GM12873 (cell line): ENCODE measurements around the gene DUOX1.

Experiments used
- TF ChIP-seq, protein P1 (sequence below): IDR thresholded peaks from 2 replicates; pipeline ENCODE4 v1.5.1; 2012; ENCODE audit warnings: low read depth, mild to moderate bottlenecking, moderate library complexity, low read length, control low read depth; ENCODE audit not compliant: insufficient read depth; ENCODE audit errors: missing control alignments

The DUOX1 gene

DNA sequence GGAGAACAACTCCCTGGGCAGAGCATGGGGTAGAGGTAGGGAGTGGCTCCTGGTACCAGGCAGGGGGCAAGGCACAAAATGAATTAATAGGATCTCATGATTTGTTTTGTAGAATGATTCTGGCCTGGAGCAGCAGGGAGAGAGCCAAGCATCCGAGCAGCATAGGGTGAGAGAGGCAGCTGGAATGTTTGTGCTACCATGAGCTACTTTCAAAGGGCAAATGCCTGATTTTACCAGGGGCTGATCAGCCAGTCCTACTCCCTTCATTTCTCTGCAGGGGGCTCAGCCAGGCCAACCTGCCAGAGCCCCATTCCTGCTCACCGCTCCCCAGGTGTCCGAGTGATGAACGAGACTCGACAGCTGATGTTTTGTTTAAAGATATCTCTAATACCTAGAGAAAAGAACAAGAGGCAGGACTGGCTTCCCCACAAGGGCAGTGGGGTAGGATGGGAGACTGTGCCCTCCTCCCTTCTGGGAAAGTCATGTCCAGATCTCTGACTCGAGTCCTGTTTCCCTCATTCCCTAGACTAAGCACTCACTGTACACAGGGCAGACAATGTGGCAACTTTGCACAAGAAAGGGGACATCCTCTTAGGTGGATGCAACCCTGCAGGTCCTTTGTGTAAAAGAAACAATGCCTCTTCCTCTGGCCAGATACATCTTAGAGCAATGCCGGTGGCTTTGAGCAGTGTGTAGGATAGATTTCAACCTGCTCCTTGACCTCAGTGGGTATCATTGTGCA lies 28.7 kb upstream of the DUOX1 start:
- TF ChIP-seq, protein P1, sequence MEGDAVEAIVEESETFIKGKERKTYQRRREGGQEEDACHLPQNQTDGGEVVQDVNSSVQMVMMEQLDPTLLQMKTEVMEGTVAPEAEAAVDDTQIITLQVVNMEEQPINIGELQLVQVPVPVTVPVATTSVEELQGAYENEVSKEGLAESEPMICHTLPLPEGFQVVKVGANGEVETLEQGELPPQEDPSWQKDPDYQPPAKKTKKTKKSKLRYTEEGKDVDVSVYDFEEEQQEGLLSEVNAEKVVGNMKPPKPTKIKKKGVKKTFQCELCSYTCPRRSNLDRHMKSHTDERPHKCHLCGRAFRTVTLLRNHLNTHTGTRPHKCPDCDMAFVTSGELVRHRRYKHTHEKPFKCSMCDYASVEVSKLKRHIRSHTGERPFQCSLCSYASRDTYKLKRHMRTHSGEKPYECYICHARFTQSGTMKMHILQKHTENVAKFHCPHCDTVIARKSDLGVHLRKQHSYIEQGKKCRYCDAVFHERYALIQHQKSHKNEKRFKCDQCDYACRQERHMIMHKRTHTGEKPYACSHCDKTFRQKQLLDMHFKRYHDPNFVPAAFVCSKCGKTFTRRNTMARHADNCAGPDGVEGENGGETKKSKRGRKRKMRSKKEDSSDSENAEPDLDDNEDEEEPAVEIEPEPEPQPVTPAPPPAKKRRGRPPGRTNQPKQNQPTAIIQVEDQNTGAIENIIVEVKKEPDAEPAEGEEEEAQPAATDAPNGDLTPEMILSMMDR = no peak

DNA sequence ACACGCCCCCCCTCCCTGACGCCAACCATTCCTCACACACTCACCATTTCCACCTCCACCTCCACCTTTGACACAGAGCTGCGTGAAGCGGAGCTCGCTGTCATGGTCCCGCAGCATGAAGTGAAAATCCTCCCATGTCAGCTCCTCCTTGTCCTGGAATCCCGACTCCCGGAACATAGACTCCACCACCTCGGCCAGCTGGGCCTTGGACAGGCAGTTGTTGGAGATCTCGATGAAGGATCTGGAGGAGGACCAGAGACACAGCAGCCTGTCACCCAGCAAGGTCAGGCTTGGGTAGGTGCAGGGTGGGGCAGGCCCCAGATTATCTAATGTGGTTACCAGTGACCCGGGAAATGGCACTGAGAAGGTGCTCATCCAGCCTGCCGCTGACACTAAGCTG lies 28.0 kb upstream of the DUOX1 start:
- TF ChIP-seq, protein P1 = no peak

DNA sequence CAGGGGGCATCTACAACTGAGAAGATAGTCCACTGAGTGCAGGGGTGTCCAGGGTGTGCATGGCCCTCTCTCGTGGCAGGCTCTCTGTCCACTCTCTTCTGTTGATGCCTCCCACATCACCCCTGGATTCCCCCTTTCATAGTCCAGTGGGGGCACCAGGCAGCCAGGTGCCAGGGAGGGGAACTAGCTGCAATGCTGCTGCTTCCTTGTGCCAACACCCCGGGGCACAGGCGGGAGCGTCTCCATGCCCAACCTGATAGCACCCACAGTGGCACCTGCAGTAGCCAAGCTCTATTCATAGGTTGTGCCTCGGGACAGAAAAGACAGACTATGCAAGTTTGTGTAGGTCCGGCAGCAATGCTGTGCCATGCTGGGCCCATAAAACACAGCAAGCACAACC lies 27.6 kb upstream of the DUOX1 start:
- TF ChIP-seq, protein P1 = no peak

DNA sequence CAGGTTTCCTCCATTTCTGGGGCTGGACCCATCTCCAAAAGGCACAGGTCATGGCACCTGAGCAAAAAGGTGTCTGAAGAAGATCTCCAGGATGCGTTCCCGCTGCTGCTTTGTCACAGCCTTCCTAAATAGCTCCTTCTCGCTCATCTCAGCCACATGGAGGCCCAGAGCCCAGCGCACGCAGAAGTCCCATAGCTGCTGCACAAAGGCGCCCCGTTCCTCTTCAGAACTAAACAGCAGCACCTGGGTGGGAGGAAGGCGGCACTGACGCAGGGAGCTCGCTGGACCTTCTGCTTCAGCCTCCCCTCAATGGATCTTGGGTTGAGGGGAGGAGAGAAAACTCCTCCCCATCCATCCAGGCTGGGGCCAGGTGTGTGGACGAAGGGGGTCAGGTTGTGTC lies 24.2 kb upstream of the DUOX1 start:
- TF ChIP-seq, protein P1 = no peak

DNA sequence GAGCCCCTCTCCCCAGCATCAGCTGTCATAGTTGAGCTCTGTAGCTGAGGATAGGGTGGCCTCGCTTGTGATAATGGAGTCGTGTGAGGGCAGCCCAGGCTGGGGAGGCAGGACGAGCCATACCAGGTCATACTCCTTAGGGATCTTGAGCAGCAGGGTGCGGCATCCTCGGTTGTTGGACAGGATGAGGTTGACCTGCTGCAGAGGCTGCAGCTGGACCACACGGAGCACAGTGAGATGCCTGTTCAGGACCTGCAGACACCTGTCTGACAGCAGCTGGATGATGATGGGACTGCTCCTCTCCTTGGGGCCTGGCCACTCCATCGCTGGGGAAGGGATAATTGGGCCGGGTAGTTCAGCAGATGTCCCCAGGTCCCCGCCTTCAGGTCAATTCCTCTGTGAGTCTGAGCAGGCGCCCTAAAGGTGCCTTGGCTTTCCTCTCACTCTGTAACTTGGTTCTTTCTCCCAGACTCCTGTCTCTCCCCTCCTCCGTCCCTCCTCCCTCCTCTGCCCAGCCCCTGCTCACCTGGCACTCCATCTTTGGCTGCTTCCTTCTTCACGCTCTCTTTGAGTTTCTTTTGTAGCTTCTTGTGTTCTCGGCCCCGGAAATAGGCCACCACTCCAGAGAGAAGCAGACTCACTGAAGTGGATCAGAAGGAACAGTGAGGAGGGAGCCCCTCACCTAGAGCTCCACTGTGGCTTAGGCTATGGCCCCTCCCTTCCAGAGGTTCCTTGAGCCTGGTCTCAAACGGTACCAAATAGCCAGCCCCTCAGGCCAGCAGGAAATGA lies 23.6 kb upstream of the DUOX1 start:
- TF ChIP-seq, protein P1 = no peak

DNA sequence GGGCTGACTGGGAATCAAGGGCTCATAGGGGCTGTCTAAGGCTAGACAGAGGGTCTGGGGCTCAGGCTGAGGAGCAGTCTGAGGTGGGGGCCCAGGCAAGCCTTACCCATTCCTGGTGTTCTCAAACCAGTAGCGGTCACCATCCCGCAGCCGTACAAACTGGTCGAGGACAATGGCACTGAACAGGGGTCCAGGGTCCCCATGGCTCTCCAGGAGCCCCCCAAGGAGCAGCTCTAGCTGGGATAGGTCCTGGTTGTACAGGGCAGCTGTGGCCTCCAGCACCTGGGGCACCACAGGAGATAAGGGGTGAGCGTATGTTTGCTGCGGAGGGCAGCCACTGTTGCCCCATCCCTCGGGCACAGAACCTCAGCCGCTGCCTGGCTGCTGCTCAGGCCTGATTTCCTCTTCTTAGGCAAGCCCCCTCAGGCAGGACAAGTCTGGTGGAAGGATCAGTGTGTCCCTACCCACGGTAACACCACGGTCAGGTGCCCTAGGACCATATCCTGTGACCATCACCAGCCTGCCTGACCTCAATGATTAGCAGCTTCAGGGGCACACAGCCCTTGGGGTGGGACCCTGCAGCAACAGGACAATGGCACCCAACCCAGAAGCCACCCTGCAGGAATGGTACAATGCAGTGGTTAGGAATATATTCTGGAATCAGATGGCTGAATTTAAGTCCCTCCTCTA lies 21.7 kb upstream of the DUOX1 start:
- TF ChIP-seq, protein P1 = no peak

DNA sequence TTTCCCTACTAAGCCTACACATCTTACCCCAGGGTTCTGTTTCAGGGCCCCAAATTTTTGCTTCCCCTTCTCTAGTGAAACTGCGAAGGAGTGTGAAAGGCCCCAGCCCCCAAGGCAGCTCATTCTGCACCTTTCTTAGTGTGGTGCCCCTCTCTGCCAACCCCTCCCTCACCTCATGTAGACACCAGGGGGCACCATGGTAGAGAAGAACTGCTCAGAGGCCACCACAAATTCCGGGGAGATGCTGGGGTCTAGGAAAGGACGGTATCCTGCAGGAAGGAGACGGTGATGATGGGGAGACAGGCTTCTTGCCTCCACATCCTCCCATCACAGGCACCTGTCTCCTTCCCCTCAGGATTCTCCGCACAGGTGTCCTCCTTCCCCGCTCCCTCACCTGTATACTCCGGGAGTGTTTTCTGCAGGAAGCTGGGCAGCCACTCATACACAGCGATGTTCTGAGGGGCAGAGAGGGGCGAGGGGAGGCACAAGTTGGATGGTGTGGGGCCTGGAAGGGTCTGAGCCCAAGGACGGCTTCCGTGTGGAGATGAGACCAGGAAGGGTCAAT lies 19.5 kb upstream of the DUOX1 start:
- TF ChIP-seq, protein P1 = peak; percentile 36
